Measurements from ENCODE around the gene TRMT10B. TPM values are rescaled to one million over a fixed set of nuclear protein-coding genes. Genes with fewer than 3 reads are reported as not detected.

The TRMT10B gene
- total RNA-seq, 1 donor from 2014 or later, result 0.53 TPM

DNA sequence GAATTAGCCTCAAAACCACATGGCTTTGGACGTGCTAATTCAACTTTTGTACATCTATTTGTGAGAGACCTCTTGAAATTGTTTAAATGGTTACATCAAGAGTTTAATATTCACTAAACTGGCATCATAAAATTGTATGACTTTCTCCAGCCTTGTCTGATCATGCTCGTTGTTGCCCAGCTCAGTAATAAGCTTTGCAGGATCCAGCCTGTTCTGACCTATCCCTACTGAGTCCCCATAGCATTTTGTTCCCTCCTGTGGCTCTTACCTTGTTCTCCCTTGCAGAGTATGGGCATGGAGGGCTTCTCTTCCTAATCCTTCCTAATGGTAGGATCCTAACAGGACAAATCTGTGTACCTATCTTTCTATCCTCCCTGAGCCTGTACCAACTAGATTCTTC, 24.9 kb downstream of the TRMT10B start:
- TF ChIP-seq, protein P1, sequence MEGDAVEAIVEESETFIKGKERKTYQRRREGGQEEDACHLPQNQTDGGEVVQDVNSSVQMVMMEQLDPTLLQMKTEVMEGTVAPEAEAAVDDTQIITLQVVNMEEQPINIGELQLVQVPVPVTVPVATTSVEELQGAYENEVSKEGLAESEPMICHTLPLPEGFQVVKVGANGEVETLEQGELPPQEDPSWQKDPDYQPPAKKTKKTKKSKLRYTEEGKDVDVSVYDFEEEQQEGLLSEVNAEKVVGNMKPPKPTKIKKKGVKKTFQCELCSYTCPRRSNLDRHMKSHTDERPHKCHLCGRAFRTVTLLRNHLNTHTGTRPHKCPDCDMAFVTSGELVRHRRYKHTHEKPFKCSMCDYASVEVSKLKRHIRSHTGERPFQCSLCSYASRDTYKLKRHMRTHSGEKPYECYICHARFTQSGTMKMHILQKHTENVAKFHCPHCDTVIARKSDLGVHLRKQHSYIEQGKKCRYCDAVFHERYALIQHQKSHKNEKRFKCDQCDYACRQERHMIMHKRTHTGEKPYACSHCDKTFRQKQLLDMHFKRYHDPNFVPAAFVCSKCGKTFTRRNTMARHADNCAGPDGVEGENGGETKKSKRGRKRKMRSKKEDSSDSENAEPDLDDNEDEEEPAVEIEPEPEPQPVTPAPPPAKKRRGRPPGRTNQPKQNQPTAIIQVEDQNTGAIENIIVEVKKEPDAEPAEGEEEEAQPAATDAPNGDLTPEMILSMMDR (IDR thresholded peaks at IDR 0.05), result no peak
- intact Hi-C loops (cut with DNase I), result no loop called here
- Histone ChIP-seq H3K9me3 (no peaks in the 10 kb centered on the region), H3K27me3 (no peaks in the 10 kb centered on the region), H3K4me1 (peaks cover 0 to 3% of the 10 kb centered on the region in 2 donors), H3K4me3 (no peak overlapping the region), H3K36me3 (peaks cover 24 to 75% of the 10 kb centered on the region in 2 donors), H3K27ac (no peak overlapping the region)
- DNase-seq (ENCODE audit: low spot score in 2 of 2), result no peak

DNA sequence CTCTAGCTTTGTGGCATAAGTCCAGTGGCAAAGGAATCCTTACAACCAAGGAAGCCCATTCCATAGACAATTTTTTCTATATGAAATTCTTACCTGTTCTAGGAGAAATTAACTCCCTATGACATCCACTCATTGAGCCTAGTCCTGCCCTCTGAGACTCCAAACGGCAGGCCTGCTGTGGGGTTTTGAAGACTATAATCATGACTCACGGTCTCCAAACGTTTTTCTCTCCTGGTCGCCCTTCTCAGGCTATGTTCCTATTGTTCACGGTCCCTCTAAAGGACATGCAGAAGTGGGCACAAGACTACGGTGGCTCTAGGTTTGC, 30.6 kb downstream of the TRMT10B start:
- peak overlapping the region; percentile 78 to 81 for H3K27ac ChIP-seq

DNA sequence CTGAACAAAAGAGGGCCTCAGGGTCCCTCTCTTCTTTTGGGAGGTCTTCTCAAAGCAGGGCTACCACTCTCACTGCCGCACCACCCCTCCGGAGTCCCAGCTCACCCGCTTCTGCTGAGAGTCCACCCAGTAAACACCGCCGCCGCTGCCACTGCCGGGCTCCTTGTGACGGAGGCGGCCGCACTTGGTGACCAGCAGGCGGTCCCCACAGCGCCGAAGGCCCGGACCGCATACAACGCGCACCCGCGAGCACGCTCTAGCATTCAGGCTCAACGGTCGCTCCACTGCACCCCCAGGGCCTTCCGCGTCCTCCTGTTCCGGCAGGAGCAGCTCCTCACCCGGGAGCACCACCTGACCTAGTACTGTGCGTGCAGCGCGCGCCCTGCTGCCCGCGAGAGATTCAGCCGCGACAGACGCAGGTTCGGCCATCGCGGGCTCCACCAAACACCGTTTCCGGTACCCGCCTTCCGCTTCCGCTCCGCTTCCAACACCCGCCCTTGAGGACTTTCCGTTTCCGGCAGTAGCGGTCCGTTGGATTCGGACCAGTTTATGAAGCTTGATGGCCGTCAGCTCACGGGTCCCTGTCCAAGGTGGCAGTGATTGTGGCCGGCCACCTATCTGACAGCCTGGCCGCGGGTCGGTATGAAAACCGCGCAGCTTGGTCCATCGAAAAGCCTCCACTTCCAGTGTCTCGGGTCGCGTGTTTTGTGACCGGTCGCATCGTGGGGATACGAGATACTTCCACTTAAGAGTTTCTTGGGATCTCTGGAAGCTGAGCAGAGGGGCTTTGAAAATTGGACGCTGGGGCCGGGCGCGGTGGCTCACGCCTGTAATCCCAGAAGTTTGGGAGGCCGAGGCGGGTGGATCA, 31.2 kb downstream of the TRMT10B start, which contains the start of gene EXOSC3:
TSS of gene EXOSC3 (minus strand) at position 449 of the 868 bp plus-strand sequence. CDS start at position 429, 20 bp downstream.
- peak; percentile 23 to 93 for DNase-seq (ENCODE audit: low spot score in 2 of 2)
- Histone ChIP-seq H3K27ac (peak within 1 kb of the TSS; percentile 78 to 81), H3K9me3 (no peaks in the 10 kb centered on the region), H3K36me3 (peaks cover 8 to 32% of the 10 kb centered on the region in 2 donors), H3K27me3 (no peaks in the 10 kb centered on the region), H3K4me3 (peak within 1 kb of the TSS; percentile 89 to 90), H3K4me1 (peaks cover 0 to 10% of the 10 kb centered on the region in 2 donors)
- TF ChIP-seq, protein P1 (IDR thresholded peaks at IDR 0.05), result peak in 1 of 3 experiments; percentile 13
- intact Hi-C loops (cut with DNase I), result loop anchor here (1.0 to 10.0 kb wide), 3 partner anchors 15 to 190 kb away; partner anchors contain the start of genes DCAF10, SLC25A51 and TOMM5

More for the DNA sequence above, 30.6 kb downstream of the TRMT10B start:
- intact Hi-C loops (cut with DNase I), result loop anchor here (10.0 kb wide), 2 partner anchors 121 to 189 kb away; partner anchors contain the start of genes SLC25A51 and TOMM5
- TF ChIP-seq, protein P1 (IDR thresholded peaks at IDR 0.05), result no peak
- Histone ChIP-seq H3K4me1 (peaks cover 0 to 10% of the 10 kb centered on the region in 2 donors), H3K27me3 (no peaks in the 10 kb centered on the region), H3K36me3 (peaks cover 8 to 38% of the 10 kb centered on the region in 2 donors), H3K9me3 (no peaks in the 10 kb centered on the region), H3K4me3 (peak overlapping the region; percentile 89 to 90)
- no peak for DNase-seq (ENCODE audit: low spot score in 2 of 2)

DNA sequence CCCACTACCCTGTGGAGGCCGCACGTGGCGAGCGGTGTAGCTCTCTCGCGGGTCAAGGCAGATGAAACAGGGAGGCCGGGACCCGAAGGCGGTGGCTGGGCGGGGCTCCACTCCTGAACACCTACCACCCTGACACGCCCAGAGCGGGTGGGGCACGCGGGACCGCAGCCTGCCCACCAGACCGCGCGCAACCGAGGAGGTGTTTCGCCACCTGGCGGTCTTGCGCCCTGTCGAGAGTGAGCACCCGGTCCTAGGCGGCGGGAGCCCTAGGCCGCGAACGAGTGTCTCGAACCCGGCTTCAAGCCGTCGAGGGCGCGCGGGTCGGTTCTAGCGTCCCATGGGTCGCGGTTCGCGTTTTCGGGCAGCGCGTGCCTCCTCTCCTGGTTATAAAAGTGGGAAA, 33.5 kb downstream of the TRMT10B start:
- DNase-seq (ENCODE audit: low spot score in 2 of 2), result no peak
- Histone ChIP-seq H3K36me3 (peaks cover 3 to 13% of the 10 kb centered on the region in 2 donors), H3K4me1 (peaks cover 0 to 10% of the 10 kb centered on the region in 2 donors), H3K27ac (no peak overlapping the region), H3K4me3 (no peak overlapping the region), H3K9me3 (no peaks in the 10 kb centered on the region), H3K27me3 (no peaks in the 10 kb centered on the region)
- TF ChIP-seq, protein P1 (IDR thresholded peaks at IDR 0.05), result no peak
- intact Hi-C loops (cut with DNase I), result loop anchor here (10.0 kb wide), 2 partner anchors 118 to 192 kb away; partner anchors contain the start of genes SLC25A51 and TOMM5

DNA sequence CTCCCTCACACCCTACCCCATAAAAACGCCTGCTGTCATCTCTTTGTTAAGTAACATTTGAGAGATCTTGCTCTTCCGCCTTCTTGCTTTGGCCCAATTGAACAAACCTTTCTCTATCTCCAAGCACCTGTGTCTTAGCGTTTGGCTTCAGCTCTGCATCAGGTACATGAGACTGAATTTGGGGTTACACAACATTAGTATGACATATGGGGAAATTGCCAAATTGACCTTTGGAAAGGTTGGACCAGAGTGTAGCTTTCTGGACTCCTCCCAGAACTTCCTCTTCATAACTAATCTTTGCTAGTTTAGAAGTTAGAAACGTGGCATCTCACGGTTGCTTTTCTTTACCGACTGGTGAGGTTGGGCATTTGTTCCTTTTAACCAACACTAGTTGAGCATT, 34.7 kb downstream of the TRMT10B start:
- TF ChIP-seq, protein P1 (IDR thresholded peaks at IDR 0.05), result no peak
- H3K27me3 ChIP-seq, result no peaks in the 10 kb centered on the region
- intact Hi-C loops (cut with DNase I), result loop anchor here (10.0 kb wide), 2 partner anchors 116 to 194 kb away; partner anchors contain the start of genes SLC25A51 and TOMM5
- no peak overlapping the region for H3K4me3 ChIP-seq
- peaks cover under 1 to 2% of the 10 kb centered on the region in 2 donors for H3K36me3 ChIP-seq
- H3K27ac ChIP-seq, result no peak overlapping the region
- DNase-seq (ENCODE audit: low spot score in 2 of 2), result no peak
- peaks cover 0 to 7% of the 10 kb centered on the region in 2 donors for H3K4me1 ChIP-seq
- H3K9me3 ChIP-seq, result no peaks in the 10 kb centered on the region

Data from ascending aorta (tissue), 2 donors.